B cell (primary cell): ENCODE measurements around the gene CCDC192. TPM values are rescaled to one million over a fixed set of nuclear protein-coding genes. Genes with fewer than 3 reads are reported as not detected.

ENCODE experiments used
- ATAC-seq: fragments of 200-7000 bp; cut with Tn5 transposase; one replicate; pipeline ENCODE4 v1.10.0; 2021; ENCODE audit warnings: low read depth, mild to moderate bottlenecking, moderate number of reproducible peaks, moderate library complexity
- CTCF ChIA-PET: fragments of 350-600 bp; sonication (Branson Sonifier 250); formaldehyde crosslinking; loops from one replicate; lab custom pipeline; 2021; ENCODE audit warnings: antibody characterized with exemption, inconsistent platforms; lab: Charles Lee
- POLR2A ChIA-PET: fragments of 350-600 bp; sonication (Branson Sonifier 250); formaldehyde crosslinking; loops from one replicate; lab custom pipeline; 2021; ENCODE audit warnings: antibody characterized with exemption; lab: Charles Lee
- DNase-seq: peaks from one replicate; pipeline ENCODE4 v3.0.0; 2013
- H2AFZ ChIP-seq: 2 replicates; pipeline ENCODE4 v1.6.1; 2012; ENCODE audit warnings: mild to moderate bottlenecking, low read depth, low read length; ENCODE audit not compliant: insufficient read depth, poor library complexity, severe bottlenecking
- H3K27ac ChIP-seq, 2 donors: 1 replicate in 1 of 2; 2 replicates in 1 of 2; pipeline ENCODE4 v1.5.1; 2012 to 2013; ENCODE audit warnings: low read length in 2 of 2, mild to moderate bottlenecking in 2 of 2, moderate library complexity in 1 of 2
- H3K27me3 ChIP-seq, 4 experiments: fragments of 200-600 bp in 1 of 4; sonication (generic) in 1 of 4; replicated peaks in 1 of 4; 1 replicate in 2 of 4; 2 replicates in 2 of 4; pipeline versions ENCODE4 v1.6.1 to v1.7.0; 2013 to 2016; ENCODE audit warnings: low read length in 3 of 4, mild to moderate bottlenecking in 2 of 4, mixed read lengths in 1 of 4, moderate library complexity in 1 of 4; ENCODE audit not compliant: insufficient read depth in 4 of 4, control insufficient read depth in 3 of 4; ENCODE audit errors: control extremely low read depth in 1 of 4
- H3K36me3 ChIP-seq, 2 experiments: replicated peaks in 1 of 2; 1 replicate in 1 of 2; 2 replicates in 1 of 2; pipeline versions ENCODE4 v1.6.1 to v1.7.1; 2013; ENCODE audit warnings: low read length in 1 of 2; ENCODE audit not compliant: insufficient read depth in 2 of 2, control insufficient read depth in 1 of 2; ENCODE audit errors: control extremely low read depth in 1 of 2, extremely low read depth in 1 of 2
- H3K4me1 ChIP-seq, 2 donors: fragments of 200-600 bp in 1 of 2; sonication (generic) in 1 of 2; 1 replicate in 1 of 2; 2 replicates in 1 of 2; pipeline versions ENCODE4 v1.5.1 to v1.6.1; 2013 to 2017; ENCODE audit warnings: low read length in 2 of 2; ENCODE audit not compliant: control insufficient read depth in 2 of 2, insufficient read depth in 2 of 2
- H3K4me2 ChIP-seq: replicated peaks from 2 replicates; pipeline ENCODE3; 2012; ENCODE audit warnings: mild to moderate bottlenecking, low read depth, low read length; ENCODE audit not compliant: poor library complexity, severe bottlenecking
- H3K4me3 ChIP-seq, 5 experiments: fragments of 200-600 bp in 1 of 5; sonication (generic) in 1 of 5; 1 replicate in 3 of 5; 2 replicates in 2 of 5; pipeline versions ENCODE4 v1.5.1 to v1.7.0; 2011 to 2016; ENCODE audit warnings: low read length in 4 of 5, mild to moderate bottlenecking in 4 of 5, low read depth in 2 of 5, control low read depth in 1 of 5, moderate library complexity in 1 of 5; ENCODE audit not compliant: insufficient read depth in 1 of 5; ENCODE audit errors: control extremely low read depth in 1 of 5, extremely low read depth in 1 of 5
- H3K79me2 ChIP-seq: fragments of 200-600 bp; sonication (generic); one replicate; pipeline ENCODE4 v1.6.0; 2016; ENCODE audit warnings: low read length; ENCODE audit not compliant: control insufficient read depth, insufficient read depth
- H3K9ac ChIP-seq: fragments of 200-600 bp; sonication (generic); 2 replicates; pipeline ENCODE4 v1.6.1; 2017; ENCODE audit warnings: mild to moderate bottlenecking, low read length, moderate library complexity
- H3K9me3 ChIP-seq, 3 donors: one replicate each; pipeline versions ENCODE4 v1.6.1 to v1.7.1; 2013; ENCODE audit warnings: low read length in 2 of 3; ENCODE audit not compliant: control insufficient read depth in 2 of 3, insufficient read depth in 1 of 3; ENCODE audit errors: control extremely low read depth in 1 of 3
- H4K20me1 ChIP-seq: 2 replicates; pipeline ENCODE4 v1.6.0; 2012; ENCODE audit warnings: mild to moderate bottlenecking, low read length; ENCODE audit not compliant: insufficient read depth, control insufficient read depth, poor library complexity, severe bottlenecking
- H3K27ac Mint-ChIP-seq: one replicate; pipeline ENCODE4 v1.8.0; 2021; ENCODE audit warnings: mixed read lengths
- H3K27me3 Mint-ChIP-seq: one replicate; pipeline ENCODE4 v1.8.0; 2021; ENCODE audit warnings: mixed read lengths
- H3K4me1 Mint-ChIP-seq: one replicate; pipeline ENCODE4 v1.8.0; 2021; ENCODE audit warnings: mixed read lengths
- H3K4me3 Mint-ChIP-seq: one replicate; pipeline ENCODE4 v1.8.0; 2021; ENCODE audit warnings: mixed read lengths
- H3K9me3 Mint-ChIP-seq: one replicate; pipeline ENCODE4 v1.8.0; 2022; ENCODE audit warnings: mixed read lengths; ENCODE audit not compliant: insufficient read depth
- EZH2 ChIP-seq: IDR thresholded peaks from 2 replicates; pipeline ENCODE4 v1.6.1; 2012; ENCODE audit warnings: borderline replicate concordance, low read depth, mild to moderate bottlenecking, moderate library complexity, low read length; ENCODE audit not compliant: insufficient read depth, poor library complexity, severe bottlenecking
- WGBS: methylation state at CpG from one replicate; pipeline ENCODE4 v1.1.5; 2013; ENCODE audit warnings: missing lambda C conversion rate; ENCODE audit not compliant: insufficient coverage; 5-methylcytosine and 5-hydroxymethylcytosine counted together
- intact Hi-C: fragments of 100-400 bp; cut with micrococcal nuclease; formaldehyde crosslinking; loops from one replicate; pipeline ENCODE4 v1.10.0; 2022
- polyA plus RNA-seq: library from polyadenylated mRNA; depleted of rRNA; stranded (reverse); fragments of >200 nt; gene quantifications from 2 replicates; pipeline ENCODE4 v1.2.3, GENCODE V29; 2012
- total RNA-seq, 2 donors: library from RNA; stranded (reverse); fragments of 120-200 nt in 1 of 2; gene quantifications; 1 replicate in 1 of 2; 2 replicates in 1 of 2; pipeline versions ENCODE4 v1.2.3 to v1.2.4, GENCODE V29; 2013 to 2022
- TF ChIP-seq, protein P1 (sequence below): fragments of 200-600 bp; IDR thresholded peaks from one replicate; pipeline ENCODE4 v1.8.0; 2022; ENCODE audit warnings: antibody characterized with exemption, mild to moderate bottlenecking

Gene CCDC192
- total and polyA plus RNA-seq, 2 donors (not counting 1 experiment from before 2014, with no cell fraction given) = not detected

DNA sequence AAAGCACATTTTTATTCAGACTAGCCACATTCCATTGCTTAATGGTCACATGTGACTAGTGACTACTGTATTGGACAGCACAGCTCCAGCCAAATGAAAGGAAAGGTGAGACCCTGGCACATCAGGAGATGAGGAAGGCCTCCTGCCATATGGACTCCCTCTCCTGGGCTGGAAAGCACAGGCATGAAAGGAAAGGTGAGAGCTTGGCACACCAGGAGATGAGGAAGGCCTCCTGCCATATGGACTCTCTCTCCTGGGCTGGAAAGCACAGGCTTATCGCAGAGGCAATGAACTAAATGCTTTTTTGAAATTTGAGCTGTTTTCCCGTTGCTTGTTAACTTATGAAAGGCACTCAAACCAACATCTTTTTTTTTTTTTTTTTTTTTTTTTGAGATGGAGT is 235.6 kb downstream of the CCDC192 start:
- no peak overlapping the region for H3K9ac ChIP-seq
- H3K27me3 ChIP-seq = no peaks in the 10 kb centered on the region
- POLR2A ChIA-PET = no interaction called here
- no peak overlapping the region for H3K4me2 ChIP-seq
- intact Hi-C loops = no loop called here
- H3K36me3 ChIP-seq = no peaks in the 10 kb centered on the region
- Mint-ChIP-seq H3K27me3 (no peaks in the 10 kb centered on the region), H3K4me3 (no peak overlapping the region), H3K4me1 (no peaks in the 10 kb centered on the region), H3K9me3 (no peaks in the 10 kb centered on the region), H3K27ac (no peak overlapping the region)
- no CpG with 5 or more reads among the region's 2 CpGs for whole genome bisulfite sequencing
- H3K4me1 ChIP-seq = no peaks in the 10 kb centered on the region
- no peak overlapping the region for H3K27ac ChIP-seq
- no peaks in the 10 kb centered on the region for H4K20me1 ChIP-seq
- CTCF ChIA-PET = no interaction called here
- H2AFZ ChIP-seq = no peak overlapping the region
- no peaks in the 10 kb centered on the region for H3K79me2 ChIP-seq
- no peak overlapping the region for H3K4me3 ChIP-seq
- TF ChIP-seq, protein P1, sequence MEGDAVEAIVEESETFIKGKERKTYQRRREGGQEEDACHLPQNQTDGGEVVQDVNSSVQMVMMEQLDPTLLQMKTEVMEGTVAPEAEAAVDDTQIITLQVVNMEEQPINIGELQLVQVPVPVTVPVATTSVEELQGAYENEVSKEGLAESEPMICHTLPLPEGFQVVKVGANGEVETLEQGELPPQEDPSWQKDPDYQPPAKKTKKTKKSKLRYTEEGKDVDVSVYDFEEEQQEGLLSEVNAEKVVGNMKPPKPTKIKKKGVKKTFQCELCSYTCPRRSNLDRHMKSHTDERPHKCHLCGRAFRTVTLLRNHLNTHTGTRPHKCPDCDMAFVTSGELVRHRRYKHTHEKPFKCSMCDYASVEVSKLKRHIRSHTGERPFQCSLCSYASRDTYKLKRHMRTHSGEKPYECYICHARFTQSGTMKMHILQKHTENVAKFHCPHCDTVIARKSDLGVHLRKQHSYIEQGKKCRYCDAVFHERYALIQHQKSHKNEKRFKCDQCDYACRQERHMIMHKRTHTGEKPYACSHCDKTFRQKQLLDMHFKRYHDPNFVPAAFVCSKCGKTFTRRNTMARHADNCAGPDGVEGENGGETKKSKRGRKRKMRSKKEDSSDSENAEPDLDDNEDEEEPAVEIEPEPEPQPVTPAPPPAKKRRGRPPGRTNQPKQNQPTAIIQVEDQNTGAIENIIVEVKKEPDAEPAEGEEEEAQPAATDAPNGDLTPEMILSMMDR = no peak
- no peak for TF ChIP-seq EZH2
- H3K9me3 ChIP-seq = no peaks in the 10 kb centered on the region
- DNase-seq (no peak), ATAC-seq (no peak)

DNA sequence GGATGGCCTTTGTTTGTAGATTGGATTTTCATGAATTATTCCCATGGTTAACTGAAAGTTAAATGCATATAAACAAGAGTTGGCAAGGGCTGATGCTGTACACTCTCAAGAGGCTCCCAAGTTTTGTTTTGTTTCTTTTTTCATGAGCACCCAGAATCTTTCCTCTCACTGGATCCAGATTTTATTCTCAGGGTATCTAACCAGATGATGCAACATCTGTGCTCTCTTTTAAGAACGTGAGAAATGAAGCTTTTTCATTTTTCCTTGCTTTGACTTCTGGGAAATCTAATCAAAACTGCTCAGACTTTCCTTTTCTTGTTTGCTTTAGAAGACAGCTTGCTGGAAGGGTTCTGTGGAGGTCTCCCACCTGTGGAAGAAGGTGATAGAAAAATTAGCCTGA is 237.7 kb downstream of the CCDC192 start:
- H3K9me3 Mint-ChIP-seq = no peaks in the 10 kb centered on the region

More for the DNA sequence above, 237.7 kb downstream of the CCDC192 start:
- Histone ChIP-seq H3K27me3 (no peaks in the 10 kb centered on the region), H3K27ac (no peak overlapping the region), H3K4me1 (no peaks in the 10 kb centered on the region), H3K4me3 (no peak overlapping the region), H3K4me2 (no peak overlapping the region), H3K79me2 (no peaks in the 10 kb centered on the region), H3K36me3 (no peaks in the 10 kb centered on the region), H3K9ac (no peak overlapping the region), H2AFZ (no peak overlapping the region), H3K9me3 (no peaks in the 10 kb centered on the region), H4K20me1 (no peaks in the 10 kb centered on the region)
- no peak overlapping the region for H3K27ac Mint-ChIP-seq
- POLR2A ChIA-PET = no interaction called here
- no peak for DNase-seq
- TF ChIP-seq EZH2 = no peak
- TF ChIP-seq, protein P1 = no peak
- intact Hi-C loops = no loop called here
- 80% methylated on average over 1 of the region's 1 CpG for WGBS
- no peak for ATAC-seq
- CTCF ChIA-PET = no interaction called here
- no peak overlapping the region for H3K4me3 Mint-ChIP-seq
- no peaks in the 10 kb centered on the region for H3K27me3 Mint-ChIP-seq
- no peaks in the 10 kb centered on the region for H3K4me1 Mint-ChIP-seq
